Limb (tissue), 2 donors: Measurements from ENCODE around the gene ZNF443.
"Not testable (repeated sequence)": the region's sequence is repeated elsewhere in the genome, so short reads cannot be mapped to it uniquely, and the experiment has no call there.

Experiments
- DNase-seq, 2 donors: peaks; one replicate each; pipeline ENCODE4 v3.0.0-alpha.2; 2016; ENCODE audit errors: extremely low spot score in 2 of 2

Gene ZNF443

DNA sequence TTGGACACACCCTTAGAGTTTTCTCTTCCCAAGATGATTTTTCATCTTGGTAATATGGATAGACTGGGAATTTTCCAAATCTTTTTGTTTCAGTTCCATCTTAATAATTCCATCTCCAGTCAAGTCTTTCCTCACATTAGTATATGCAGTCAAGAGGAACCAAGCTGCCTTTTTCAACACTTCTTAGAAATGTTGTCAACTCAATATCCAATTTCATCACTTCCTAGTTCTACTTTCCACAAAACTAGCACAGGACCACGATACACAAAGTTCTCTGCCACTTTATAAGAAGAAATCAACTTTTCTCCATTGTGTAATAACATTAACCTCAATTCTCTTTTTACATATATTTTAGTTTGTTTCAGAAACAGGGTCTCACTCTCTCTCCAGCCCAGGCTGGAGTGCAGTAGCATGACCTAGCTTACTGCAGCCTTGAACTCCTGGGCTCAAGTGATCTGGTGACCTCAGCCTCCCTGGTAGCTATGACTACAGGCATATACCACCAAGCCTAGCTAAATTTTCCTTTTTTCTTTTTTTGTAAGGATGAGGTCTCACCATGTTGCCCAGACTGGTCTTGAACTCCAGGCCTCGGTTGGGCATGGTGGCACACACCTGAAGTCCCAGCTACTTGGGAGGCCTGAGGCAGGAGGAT, 15.5 kb downstream of the ZNF443 start:
- DNase-seq = no peak

DNA sequence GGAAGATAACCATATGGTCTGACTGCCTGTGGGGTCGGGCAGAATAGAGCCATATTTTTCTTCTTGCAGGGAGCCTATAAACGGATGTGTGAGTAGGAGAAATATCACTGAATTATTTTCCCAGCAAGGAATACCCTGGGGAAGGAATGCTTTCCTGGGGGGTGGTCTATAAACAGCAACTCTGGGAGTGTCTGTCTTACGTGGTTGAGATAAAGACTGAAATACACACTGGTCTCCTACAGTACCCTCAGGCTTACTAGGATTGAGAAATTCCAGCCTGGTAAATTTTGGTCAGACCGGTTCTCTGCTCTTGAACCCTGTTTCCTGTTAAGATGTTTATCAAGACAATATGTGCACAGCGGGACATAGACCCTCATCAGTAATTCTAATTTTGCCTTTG, 23.5 kb downstream of the ZNF443 start:
- not testable (repeated sequence) for DNase-seq

DNA sequence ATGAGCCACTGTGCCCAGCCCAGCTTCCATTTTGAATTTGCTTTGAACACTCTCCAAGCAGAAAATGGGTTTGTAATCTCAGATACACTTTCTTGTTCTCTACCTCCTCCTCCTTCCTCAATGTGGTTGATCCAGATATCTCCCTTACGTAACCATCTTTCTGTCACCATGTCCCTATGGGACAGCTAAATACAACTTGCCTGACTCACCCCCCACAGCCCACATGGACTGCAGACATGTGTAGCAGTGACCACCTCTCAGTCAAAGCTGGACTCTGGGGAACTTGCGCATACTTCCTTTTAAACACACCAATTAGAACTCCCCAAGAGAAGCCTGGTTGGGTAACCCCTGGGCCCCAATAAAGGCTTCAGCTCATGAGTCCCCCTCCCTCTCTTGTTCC, 28.9 kb downstream of the ZNF443 start:
- no peak for DNase-seq

DNA sequence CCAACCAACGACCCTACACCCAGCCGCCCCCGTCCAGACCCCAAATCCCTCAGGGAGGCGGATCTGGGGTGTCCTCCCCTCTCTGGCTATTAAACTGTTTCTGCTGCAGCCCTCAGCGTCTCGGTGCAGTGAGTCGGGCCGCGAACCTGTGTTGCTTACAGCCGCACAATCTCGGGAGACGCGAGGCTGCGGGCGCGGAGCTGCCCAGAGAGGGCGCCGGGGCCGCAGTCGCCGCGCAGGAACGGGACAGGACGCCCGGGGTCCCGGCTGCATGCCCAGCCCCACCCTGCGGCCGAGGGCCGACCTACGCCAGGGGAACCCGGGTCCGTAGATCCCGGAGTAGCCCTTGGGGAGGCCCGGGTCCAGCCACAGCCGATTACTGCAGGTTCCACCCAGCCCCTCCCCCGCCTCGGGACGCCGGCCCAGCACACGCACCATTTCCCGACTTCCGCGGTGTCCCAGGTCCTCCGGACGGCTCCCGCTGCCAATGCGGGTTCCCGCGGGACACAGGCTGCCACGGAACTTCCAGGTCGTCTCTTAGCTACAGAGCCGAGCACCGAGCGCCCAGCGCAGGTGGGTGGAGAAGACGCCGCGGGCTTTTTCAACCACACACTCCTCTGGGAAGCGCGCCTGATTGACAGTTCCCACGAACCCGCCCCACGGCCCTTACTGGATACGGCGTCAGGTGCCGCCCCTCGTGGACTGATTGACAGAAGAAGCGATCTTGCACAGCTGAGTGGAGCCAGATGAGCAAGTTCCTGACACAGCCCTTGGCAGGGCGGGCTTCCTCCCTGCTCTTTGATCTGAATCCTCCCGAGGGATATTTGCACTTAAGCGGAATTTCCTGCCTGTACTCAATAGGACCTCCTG, 40.0 kb downstream of the ZNF443 start, which contains the start of gene ZNF799:
TSS of gene ZNF799 (minus strand) at position 639 of the 870 bp plus-strand sequence. CDS start at position 438, 201 bp downstream.
- DNase-seq = peak; percentile 94 to 96

DNA sequence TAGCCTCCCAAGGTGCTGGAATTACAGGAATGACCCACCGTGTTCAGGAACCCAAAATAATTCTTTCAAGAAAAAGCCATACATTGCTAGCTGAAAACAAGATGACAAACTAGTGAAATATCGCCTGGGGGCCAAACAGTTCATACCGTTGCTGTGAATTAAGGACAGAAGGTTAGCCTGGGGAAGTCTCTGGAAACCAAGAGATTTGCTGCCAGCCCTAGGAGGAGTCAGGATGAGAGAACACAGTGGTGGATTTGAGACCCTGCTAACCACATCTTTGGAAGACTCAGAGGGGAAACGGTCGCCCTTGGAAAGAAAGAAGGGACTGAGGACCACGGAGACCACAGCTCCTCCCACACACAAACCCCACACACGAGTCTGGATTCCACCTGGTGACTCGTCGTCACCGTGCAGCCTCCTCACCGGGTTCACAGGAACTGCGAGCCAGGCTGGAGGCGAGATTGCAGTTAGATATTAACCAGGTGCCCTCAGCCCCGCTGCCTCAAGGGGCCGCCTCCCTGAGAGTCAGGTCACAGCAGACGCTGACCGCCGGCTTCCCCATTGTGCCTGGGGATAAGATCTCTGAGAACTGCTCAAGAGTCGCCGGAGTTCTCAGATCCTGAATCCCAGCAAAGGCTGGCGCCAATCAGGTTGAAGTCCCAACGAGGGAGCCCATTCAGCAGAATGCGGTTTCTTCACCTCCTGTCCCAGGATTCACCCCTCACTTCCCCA, 40.8 kb downstream of the ZNF443 start:
- DNase-seq = peak in 1 of 2 donors; percentile 19

DNA sequence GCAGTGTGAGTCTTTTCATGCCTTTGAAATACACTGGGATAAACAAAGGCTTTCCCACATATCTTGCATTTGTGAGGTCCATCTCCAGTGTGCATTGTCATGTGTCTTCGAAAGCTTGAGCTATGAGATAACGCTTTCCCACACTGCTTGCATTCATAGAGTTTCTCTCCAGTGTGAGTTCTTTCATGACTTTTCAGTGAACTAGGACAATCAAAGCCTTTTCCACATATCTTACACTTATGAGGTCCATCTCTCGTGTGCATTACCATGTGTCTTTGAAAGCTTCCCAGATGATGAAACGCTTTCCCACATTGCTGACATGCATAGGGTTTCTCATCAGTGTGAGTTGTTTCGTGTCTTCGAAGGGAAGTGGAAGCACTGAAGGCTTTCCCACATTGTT, 49.7 kb downstream of the ZNF443 start:
- not testable (repeated sequence) for DNase-seq

DNA sequence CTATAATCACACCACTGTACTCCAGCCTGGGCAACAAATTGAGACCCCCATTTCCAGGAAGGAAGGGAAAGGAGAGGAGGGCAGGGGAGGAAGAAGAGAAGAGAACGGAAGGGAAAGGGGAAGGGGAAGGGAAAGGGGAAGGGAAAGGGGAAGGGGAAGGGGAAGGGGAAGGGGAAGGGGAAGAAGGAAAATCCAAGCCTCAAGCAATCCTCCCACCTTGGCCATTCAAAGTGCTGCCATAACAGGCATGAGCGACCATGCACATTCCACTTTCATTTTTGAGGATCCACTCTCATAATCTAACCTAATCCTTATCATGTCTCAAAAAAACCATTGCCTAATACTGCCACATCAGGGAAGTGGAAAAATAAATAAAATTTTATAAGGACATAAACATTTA, 54.5 kb downstream of the ZNF443 start:
- DNase-seq = not testable (repeated sequence)

DNA sequence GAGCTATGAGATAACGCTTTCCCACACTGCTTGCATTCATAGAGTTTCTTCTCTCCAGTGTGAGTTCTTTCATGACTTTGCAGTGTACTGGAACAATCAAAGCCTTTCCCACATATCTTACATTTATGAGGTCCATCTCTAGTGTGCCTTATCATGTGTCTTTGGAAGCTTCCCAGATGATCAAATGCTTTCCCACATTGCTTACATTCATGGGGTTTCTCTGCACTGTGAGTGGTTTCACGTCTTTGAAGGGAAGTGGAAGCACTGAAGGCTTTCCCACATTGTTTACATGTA, 60.4 kb downstream of the ZNF443 start:
- no peak for DNase-seq

DNA sequence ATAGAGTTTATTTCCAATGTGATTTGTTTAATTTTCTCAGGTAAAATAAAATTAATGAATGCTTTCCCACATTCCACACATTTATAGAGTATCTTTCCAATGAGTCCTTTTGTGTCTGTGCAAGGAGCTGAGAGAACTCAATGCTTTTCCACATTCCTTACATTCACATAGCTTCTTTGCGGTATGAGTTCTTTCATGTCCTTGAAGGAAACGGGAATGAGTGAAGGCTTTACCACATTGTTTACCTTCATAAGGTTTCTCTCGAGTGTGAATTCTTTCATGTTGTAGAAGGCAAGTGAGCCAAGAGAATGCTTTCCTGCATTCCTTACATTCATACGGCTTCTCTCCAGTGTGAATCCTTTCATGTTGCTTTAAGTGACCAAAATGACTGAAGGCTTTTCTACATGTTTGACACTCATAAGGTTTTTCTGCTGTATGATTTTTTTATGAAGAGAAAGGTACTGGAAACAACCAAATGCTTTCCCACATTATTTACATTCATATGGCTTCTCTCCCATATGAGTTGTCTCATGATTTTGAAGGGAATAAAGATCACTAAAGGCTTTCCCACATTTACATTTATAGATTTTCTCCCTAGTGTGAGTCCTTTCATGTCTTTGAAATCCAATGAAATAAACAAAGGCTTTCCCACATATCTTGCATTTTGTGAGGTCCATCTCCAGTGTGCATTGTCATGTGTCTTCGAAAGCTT, 60.9 kb downstream of the ZNF443 start:
- no peak for DNase-seq
